Measurements from ENCODE around the gene NUCKS1.

DNA sequence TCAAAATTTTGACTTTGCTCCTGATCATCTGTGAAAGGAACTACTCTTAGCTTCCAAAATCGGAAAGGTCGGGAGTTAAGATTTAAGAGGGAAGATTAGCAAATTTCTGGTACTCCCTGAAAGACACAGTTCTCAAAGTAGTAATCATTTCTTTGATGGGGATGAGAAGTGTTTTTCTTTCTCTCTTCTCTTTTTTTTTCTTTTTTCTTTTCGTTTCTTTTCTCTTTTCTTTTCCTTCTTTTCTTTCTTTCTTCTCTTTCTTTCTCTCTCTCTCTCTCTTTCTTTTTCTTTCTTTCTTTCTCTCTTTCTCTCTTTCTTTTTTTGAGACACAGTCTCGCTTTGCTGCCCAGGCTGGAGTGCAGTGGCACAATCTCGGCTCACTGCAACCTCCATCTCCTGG, 30.4 kb upstream of the NUCKS1 start:
- TF ChIP-seq ZNF274 (IDR thresholded peaks at IDR 0.05; ENCODE audit: low read depth, low read length), result no peak
- no peak for TF ChIP-seq YY1 (IDR thresholded peaks at IDR 0.05; ENCODE audit: insufficient read depth, insufficient read length)
